GM23248 (cell line): ENCODE data around the gene FRMD1. TPM values are rescaled to one million over a fixed set of nuclear protein-coding genes. Genes with fewer than 3 reads are reported as not detected.

Experiments used
- DNase-seq: peaks from one replicate; pipeline ENCODE4 v3.0.0-alpha.2; 2015
- H2AFZ ChIP-seq: fragments of 200-600 bp; sonication (generic); 2 replicates; pipeline ENCODE4 v1.6.1; 2016; ENCODE audit warnings: antibody characterized with exemption
- H3F3A ChIP-seq: fragments of 200-600 bp; sonication (generic); 2 replicates; pipeline ENCODE4 v1.6.1; 2016; ENCODE audit warnings: mild to moderate bottlenecking, antibody characterized with exemption, mixed run types; ENCODE audit not compliant: insufficient read depth
- H3K27ac ChIP-seq: fragments of 200-600 bp; sonication (generic); 2 replicates; pipeline ENCODE4 v1.5.1; 2016; ENCODE audit warnings: mild to moderate bottlenecking
- H3K27me3 ChIP-seq: fragments of 200-600 bp; sonication (generic); replicated peaks from 2 replicates; pipeline ENCODE4 v1.6.1; 2016; ENCODE audit warnings: mild to moderate bottlenecking; ENCODE audit not compliant: insufficient read depth
- H3K36me3 ChIP-seq: fragments of 200-600 bp; sonication (generic); 2 replicates; pipeline ENCODE4 v1.6.1; 2016; ENCODE audit warnings: low read depth, mild to moderate bottlenecking
- H3K4me1 ChIP-seq: fragments of 200-600 bp; sonication (generic); 2 replicates; pipeline ENCODE4 v1.6.1; 2016; ENCODE audit warnings: mild to moderate bottlenecking; ENCODE audit not compliant: insufficient read depth
- H3K4me2 ChIP-seq: fragments of 200-600 bp; sonication (generic); one replicate; pipeline ENCODE4 v1.6.1; 2016; ENCODE audit warnings: mild to moderate bottlenecking; ENCODE audit not compliant: unreplicated experiment
- H3K4me3 ChIP-seq: fragments of 200-600 bp; sonication (generic); 2 replicates; pipeline ENCODE4 v1.5.1; 2016; ENCODE audit warnings: mild to moderate bottlenecking
- H3K79me2 ChIP-seq: fragments of 200-600 bp; sonication (generic); 2 replicates; pipeline ENCODE4 v1.6.1; 2016; ENCODE audit warnings: mild to moderate bottlenecking; ENCODE audit not compliant: insufficient read depth
- H3K9ac ChIP-seq: fragments of 200-600 bp; sonication (generic); 2 replicates; pipeline ENCODE4 v1.6.1; 2016; ENCODE audit warnings: mild to moderate bottlenecking
- H3K9me2 ChIP-seq: fragments of 200-600 bp; sonication (generic); 2 replicates; pipeline ENCODE4 v1.6.1; 2016; ENCODE audit warnings: mixed run types, mild to moderate bottlenecking, moderate library complexity; ENCODE audit not compliant: insufficient read depth
- H3K9me3 ChIP-seq: fragments of 200-600 bp; sonication (generic); one replicate; pipeline ENCODE4 v1.6.1; 2017; ENCODE audit warnings: low read depth
- H4K20me1 ChIP-seq: fragments of 200-600 bp; sonication (generic); 2 replicates; pipeline ENCODE4 v1.6.0; 2016; ENCODE audit not compliant: insufficient read depth
- EZH2 ChIP-seq: fragments of 200-600 bp; sonication (generic); IDR thresholded peaks from 2 replicates; pipeline ENCODE4 v1.6.1; 2018; ENCODE audit warnings: antibody characterized with exemption, mild to moderate bottlenecking; ENCODE audit not compliant: insufficient read depth, poor library complexity, severe bottlenecking
- EZH2phosphoT487 ChIP-seq: fragments of 200-600 bp; sonication (generic); IDR thresholded peaks from 2 replicates; pipeline ENCODE4 v1.6.1; 2018; ENCODE audit warnings: antibody characterized with exemption, moderate library complexity, mild to moderate bottlenecking, low read depth; ENCODE audit not compliant: insufficient read depth
- WGBS, 2 experiments: methylation state at CpG; one replicate each; pipeline ENCODE4 v1.1.6; 2015 to 2017; ENCODE audit warnings: low lambda C conversion rate in 2 of 2, low coverage in 1 of 2; ENCODE audit errors: missing lambda C conversion rate in 2 of 2; 5-methylcytosine and 5-hydroxymethylcytosine counted together
- in situ Hi-C: fragments of 300-500 bp; cut with MboI; formaldehyde crosslinking; loops from 2 replicates; pipeline ENCODE4 v1.15.0; 2020
- polyA plus RNA-seq: library from polyadenylated mRNA; unstranded; fragments of >200 nt; fragmentation: Nextera tagmentation; extraction: Ambion mirVana; gene quantifications from 2 replicates; pipeline ENCODE4 v1.2.1, GENCODE V29; 2016
- total RNA-seq: library from RNA; depleted of rRNA; stranded (reverse); fragments of >200 nt; shearing (Covaris generic); gene quantifications from 2 replicates; pipeline ENCODE4 v1.2.3, GENCODE V29; 2014

FRMD1 gene
- total and polyA plus RNA-seq, 2 experiments from 2014 or later, result not detected

DNA sequence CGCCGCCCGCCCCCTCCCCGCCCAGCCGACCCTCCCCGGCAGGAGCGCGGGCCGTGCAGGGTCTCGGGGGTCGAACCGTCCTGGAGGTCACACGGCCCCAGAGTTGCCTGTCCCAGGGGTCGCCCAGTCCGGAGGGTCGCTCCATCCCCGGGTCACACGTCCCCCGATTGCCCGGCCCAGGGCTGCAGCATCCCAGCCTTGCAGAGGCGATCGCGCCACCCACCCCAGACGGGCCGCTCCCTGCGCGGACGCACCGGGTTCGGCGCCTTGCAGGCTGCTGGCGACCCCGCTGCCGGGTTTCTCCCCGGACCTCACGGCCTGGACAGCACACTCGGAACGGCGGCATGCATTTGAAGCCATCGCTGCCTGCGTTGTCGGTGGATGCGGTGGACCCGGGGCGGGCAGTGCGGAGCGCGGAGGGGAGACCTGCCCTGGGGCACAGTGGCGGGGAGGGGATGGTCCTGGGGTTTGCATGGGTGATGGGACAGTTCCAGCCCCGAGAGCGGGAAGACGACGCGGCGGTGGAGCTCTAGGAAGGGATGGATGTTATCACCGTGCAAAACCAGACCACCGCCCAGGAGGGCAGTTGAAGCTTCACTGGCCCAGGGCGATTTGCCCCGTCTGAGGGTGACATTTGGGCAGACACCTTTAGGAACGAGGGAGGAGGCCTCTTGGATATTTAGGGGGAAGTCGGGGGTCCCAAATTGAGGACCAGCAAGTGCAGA lies 22.7 kb upstream of the FRMD1 start:
- 23 to 30% methylated on average over 35 to 48 of the region's 61 CpGs for WGBS, 2 experiments
- H4K20me1 ChIP-seq, result no peaks in the 10 kb centered on the region
- in situ Hi-C loops, result no loop called here

DNA sequence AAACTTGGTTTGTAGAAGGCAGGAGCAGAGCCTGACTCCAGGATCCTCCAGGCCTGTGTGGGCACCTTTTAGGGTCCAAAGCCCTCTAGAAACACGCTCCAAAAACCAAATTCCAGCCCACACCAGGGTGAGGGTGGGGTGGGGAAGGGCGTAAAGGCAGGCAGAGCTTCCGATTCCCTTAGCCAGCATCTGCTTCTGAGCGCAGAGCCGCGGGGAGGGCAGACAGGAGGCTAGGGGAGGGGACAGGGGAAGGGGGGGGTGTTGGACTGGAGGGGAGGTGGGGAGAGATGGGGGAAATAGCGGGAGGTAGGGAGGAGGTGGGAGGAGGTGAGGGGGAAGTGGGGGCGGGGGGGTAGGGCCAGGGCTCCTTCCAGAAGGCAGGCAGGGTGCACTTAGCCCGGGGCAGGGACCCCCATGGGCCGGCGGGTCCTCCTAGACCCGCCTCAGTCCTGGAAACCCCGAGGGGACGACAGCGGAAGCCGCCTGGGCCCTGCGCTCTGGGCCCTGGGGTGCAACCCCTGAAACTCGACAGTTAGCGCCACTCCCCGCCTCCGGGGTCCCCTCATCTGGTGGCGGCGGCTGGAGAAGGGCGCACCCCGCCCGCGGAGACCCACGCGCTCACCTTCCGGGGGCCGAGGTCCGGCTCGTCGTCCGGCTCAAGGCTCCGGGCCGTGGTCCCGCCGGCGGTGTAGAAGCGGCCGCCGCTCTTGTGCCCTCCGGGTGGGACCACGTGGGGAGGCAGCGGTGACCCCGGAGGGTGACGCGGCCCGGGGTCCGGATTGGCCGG lies 22.0 kb upstream of the FRMD1 start:
- Histone ChIP-seq H4K20me1 (no peaks in the 10 kb centered on the region), H3K36me3 (no peaks in the 10 kb centered on the region), H3K79me2 (no peaks in the 10 kb centered on the region), H3K4me1 (no peaks in the 10 kb centered on the region), H3K27me3 (peaks cover 41% of the 10 kb centered on the region), H2AFZ (no peak overlapping the region), H3K4me3 (no peak overlapping the region), H3K27ac (no peak overlapping the region), H3K4me2 (no peak overlapping the region), H3K9me3 (no peaks in the 10 kb centered on the region), H3K9ac (no peak overlapping the region), H3K9me2 (no peaks in the 10 kb centered on the region), H3F3A (no peaks in the 10 kb centered on the region)
- WGBS, 2 experiments, result 2 to 8% methylated on average over 12 to 37 of the region's 52 CpGs
- no peak for DNase-seq
- in situ Hi-C loops, result no loop called here
- TF ChIP-seq EZH2 (peak; percentile 9), EZH2phosphoT487 (no peak)

More for the DNA sequence above, 22.7 kb upstream of the FRMD1 start:
- DNase-seq, result no peak
- Histone ChIP-seq H3K4me1 (no peaks in the 10 kb centered on the region), H3K27ac (no peak overlapping the region), H3F3A (no peaks in the 10 kb centered on the region), H3K9me3 (no peaks in the 10 kb centered on the region), H3K4me3 (no peak overlapping the region), H3K27me3 (peaks cover 41% of the 10 kb centered on the region), H3K9me2 (no peaks in the 10 kb centered on the region), H3K36me3 (no peaks in the 10 kb centered on the region), H3K4me2 (no peak overlapping the region), H2AFZ (no peak overlapping the region), H3K9ac (no peak overlapping the region), H3K79me2 (no peaks in the 10 kb centered on the region)
- no peak for TF ChIP-seq EZH2
- no peak for TF ChIP-seq EZH2phosphoT487

DNA sequence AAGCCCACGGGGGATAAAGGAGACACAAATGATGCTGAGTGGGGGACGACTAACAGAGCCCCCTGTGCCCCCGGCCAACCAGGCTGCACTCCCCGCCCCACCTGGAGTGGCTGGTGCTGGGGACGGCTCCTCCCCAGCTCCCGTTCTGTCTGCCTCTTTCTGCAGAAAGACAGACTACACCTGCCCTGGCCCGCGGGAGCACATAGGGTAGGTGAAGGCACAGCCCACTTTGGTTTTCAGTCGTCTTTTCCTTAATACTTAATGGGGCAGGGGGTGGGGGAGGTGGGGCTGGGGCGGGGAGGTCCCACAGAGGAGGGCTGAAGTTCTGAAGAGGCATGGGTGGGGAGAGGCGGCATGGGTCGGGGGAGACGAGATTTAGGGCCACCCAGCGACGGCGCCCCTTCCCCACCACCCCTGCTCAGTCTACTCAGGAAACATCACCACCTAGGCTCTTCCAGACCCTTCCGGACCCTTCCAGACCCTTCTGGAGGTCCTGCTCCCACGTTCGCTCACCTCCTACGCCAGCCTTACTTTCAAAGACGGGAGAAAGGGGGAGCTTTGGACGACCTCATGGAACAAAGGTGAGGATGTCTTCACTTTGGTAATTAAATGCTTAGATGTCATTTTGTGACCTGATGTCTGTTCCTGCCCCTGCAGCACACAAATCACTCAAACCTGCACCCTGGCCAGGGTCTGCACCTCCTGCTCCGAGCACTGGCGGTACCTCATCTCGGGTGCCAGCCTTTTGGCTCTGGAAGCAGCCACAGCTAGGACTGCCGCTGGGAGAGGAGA lies 21.2 kb upstream of the FRMD1 start:
- 59 to 64% methylated on average over 21 to 25 of the region's 26 CpGs for WGBS, 2 experiments
- H3K9me3 ChIP-seq, result no peaks in the 10 kb centered on the region
- no peak for DNase-seq

More for the DNA sequence above, 21.2 kb upstream of the FRMD1 start:
- Histone ChIP-seq H3K4me3 (no peak overlapping the region), H3F3A (no peaks in the 10 kb centered on the region), H3K36me3 (no peaks in the 10 kb centered on the region), H3K27ac (no peak overlapping the region), H3K79me2 (no peaks in the 10 kb centered on the region), H3K27me3 (peaks cover 41% of the 10 kb centered on the region), H2AFZ (no peak overlapping the region), H3K9me2 (no peaks in the 10 kb centered on the region), H3K4me2 (no peak overlapping the region), H4K20me1 (no peaks in the 10 kb centered on the region), H3K9ac (no peak overlapping the region), H3K4me1 (no peaks in the 10 kb centered on the region)
- TF ChIP-seq EZH2phosphoT487, result no peak
- TF ChIP-seq EZH2, result no peak
- in situ Hi-C loops, result no loop called here
